Liver (tissue), 3 donors: ENCODE results near the gene ELP5.

Experiments
- ATF3 ChIP-seq: IDR thresholded peaks from 2 replicates; pipeline ENCODE4 v1.6.1; 2016; ENCODE audit warnings: antibody characterized with exemption
- CTCF ChIP-seq: fragments of 150-350 bp; IDR thresholded peaks from 2 replicates; pipeline ENCODE4 v1.5.1; 2017; ENCODE audit warnings: improper control_type of control experiment, low read depth, low read length; ENCODE audit not compliant: missing input control
- SP1 ChIP-seq: IDR thresholded peaks from 2 replicates; pipeline ENCODE4 v1.6.1; 2018; ENCODE audit warnings: antibody characterized with exemption, mild to moderate bottlenecking
- TF ChIP-seq, protein P1 (sequence below): IDR thresholded peaks from 2 replicates; pipeline ENCODE4 v1.6.1; 2016; ENCODE audit warnings: antibody characterized with exemption
- donor health status: healthy.
- donor health status: healthy.

- TF ChIP-seq SP1: no peak
- TF ChIP-seq CTCF: no peak
- TF ChIP-seq ATF3: no peak
- TF ChIP-seq, protein P1, sequence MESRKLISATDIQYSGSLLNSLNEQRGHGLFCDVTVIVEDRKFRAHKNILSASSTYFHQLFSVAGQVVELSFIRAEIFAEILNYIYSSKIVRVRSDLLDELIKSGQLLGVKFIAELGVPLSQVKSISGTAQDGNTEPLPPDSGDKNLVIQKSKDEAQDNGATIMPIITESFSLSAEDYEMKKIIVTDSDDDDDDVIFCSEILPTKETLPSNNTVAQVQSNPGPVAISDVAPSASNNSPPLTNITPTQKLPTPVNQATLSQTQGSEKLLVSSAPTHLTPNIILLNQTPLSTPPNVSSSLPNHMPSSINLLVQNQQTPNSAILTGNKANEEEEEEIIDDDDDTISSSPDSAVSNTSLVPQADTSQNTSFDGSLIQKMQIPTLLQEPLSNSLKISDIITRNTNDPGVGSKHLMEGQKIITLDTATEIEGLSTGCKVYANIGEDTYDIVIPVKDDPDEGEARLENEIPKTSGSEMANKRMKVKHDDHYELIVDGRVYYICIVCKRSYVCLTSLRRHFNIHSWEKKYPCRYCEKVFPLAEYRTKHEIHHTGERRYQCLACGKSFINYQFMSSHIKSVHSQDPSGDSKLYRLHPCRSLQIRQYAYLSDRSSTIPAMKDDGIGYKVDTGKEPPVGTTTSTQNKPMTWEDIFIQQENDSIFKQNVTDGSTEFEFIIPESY: no peak
Measured at GRCh38 chr17:7292194-7292593, 40.2 kb downstream of the ELP5 start.
